Panc1 (cell line): Measurements from ENCODE around the gene GPR153. TPM values are rescaled to one million over a fixed set of nuclear protein-coding genes. Genes with fewer than 3 reads are reported as not detected.

Experiments
- ATAC-seq: fragments of 200-7000 bp; cut with Tn5 transposase; 2 replicates; pipeline ENCODE4 v1.9.1; 2020; ENCODE audit warnings: mild to moderate bottlenecking, moderate library complexity
- BruUV-seq: library from RNA; stranded (reverse); fragments of 400-500 nt; replicated peaks from 2 replicates; lab custom pipeline; 2021; lab: Mats Ljungman, UMichigan
- CTCF ChIA-PET: fragments of 300-600 bp; sonication (Branson Sonifier 250); formaldehyde crosslinking; loops from one replicate; lab custom pipeline; 2022; ENCODE audit warnings: antibody characterized with exemption; lab: Charles Lee
- POLR2A ChIA-PET: fragments of 300-600 bp; sonication (Branson Sonifier 250); formaldehyde crosslinking; loops from one replicate; lab custom pipeline; 2022; ENCODE audit warnings: antibody characterized with exemption; lab: Charles Lee
- DNase-seq: peaks from one replicate; pipeline ENCODE4 v3.0.0-alpha.2; 2010; ENCODE audit warnings: low read depth, low spot score
- H3K27ac ChIP-seq: 2 replicates; pipeline ENCODE4 v1.5.1; 2011; ENCODE audit warnings: mild to moderate bottlenecking, low read length, inconsistent platforms
- H3K27me3 ChIP-seq: fragments of 200-500 bp; sonication (Bioruptor generic); 2 replicates; pipeline ENCODE4 v1.6.0; 2014; ENCODE audit warnings: low read length, inconsistent platforms; ENCODE audit not compliant: control insufficient read depth, insufficient read depth
- H3K36me3 ChIP-seq: fragments of 200-500 bp; sonication (Bioruptor generic); 2 replicates; pipeline ENCODE4 v1.5.1; 2014; ENCODE audit warnings: inconsistent platforms, mild to moderate bottlenecking, low read length, moderate library complexity; ENCODE audit not compliant: control insufficient read depth, insufficient read depth
- H3K4me1 ChIP-seq: 2 replicates; pipeline ENCODE4 v1.5.1; 2011; ENCODE audit warnings: inconsistent platforms, mild to moderate bottlenecking, low read length, moderate library complexity; ENCODE audit not compliant: control insufficient read depth, insufficient read depth
- H3K4me3 ChIP-seq, 2 experiments: 2 replicates each; pipeline ENCODE4 v1.5.1; 2011 to 2012; ENCODE audit warnings: low read depth in 2 of 2, low read length in 2 of 2, mild to moderate bottlenecking in 2 of 2, inconsistent platforms in 1 of 2, moderate library complexity in 1 of 2
- H3K9me3 ChIP-seq: fragments of 200-500 bp; sonication (Bioruptor generic); 2 replicates; pipeline ENCODE4 v1.5.1; 2014; ENCODE audit warnings: low read depth, mild to moderate bottlenecking, inconsistent platforms, low read length, moderate library complexity; ENCODE audit not compliant: control insufficient read depth, insufficient read depth
- POLR2AphosphoS5 ChIP-seq: IDR thresholded peaks from 2 replicates; pipeline ENCODE4 v1.6.1; 2012; ENCODE audit warnings: mild to moderate bottlenecking, low read depth, low read length, moderate library complexity
- REST ChIP-seq, 2 experiments: IDR thresholded peaks; 2 replicates each; pipeline ENCODE4 v1.6.1; 2011 to 2012; ENCODE audit warnings: low read depth in 2 of 2, control low read depth in 1 of 2, low read length in 1 of 2, mild to moderate bottlenecking in 1 of 2, moderate library complexity in 1 of 2; ENCODE audit not compliant: insufficient read depth in 1 of 2
- SIN3A ChIP-seq: IDR thresholded peaks from 2 replicates; pipeline ENCODE4 v1.6.1; 2012; ENCODE audit warnings: low read depth, mild to moderate bottlenecking, low read length, moderate library complexity, borderline replicate concordance; ENCODE audit not compliant: insufficient read depth
- TCF7L2 ChIP-seq: IDR thresholded peaks from 2 replicates; pipeline ENCODE4 v1.6.1; 2011; ENCODE audit warnings: mild to moderate bottlenecking, low read depth, low read length, inconsistent platforms
- in situ Hi-C: cut with HindIII; loops from 2 replicates; pipeline ENCODE4 v1.10.0; 2016; ENCODE audit warnings: low sequenced_read_pairs, low pct_unique_long_range_greater_than_20kb
- intact Hi-C: fragments of 100-400 bp; cut with micrococcal nuclease; formaldehyde crosslinking; loops from one replicate; pipeline ENCODE4 v1.10.0; 2022; ENCODE audit not compliant: unreplicated experiment
- total RNA-seq: library from RNA; stranded (reverse); gene quantifications from one replicate; pipeline ENCODE4 v1.2.1, GENCODE V29; 2021; ENCODE audit not compliant: unreplicated experiment
- TF ChIP-seq, protein P1 (sequence below): fragments of 450-650 bp; IDR thresholded peaks from 2 replicates; pipeline ENCODE4 v1.5.1; 2017; ENCODE audit warnings: mild to moderate bottlenecking

GPR153 gene
- total RNA-seq, 1 experiment from 2014 or later = 5.5 TPM

- CTCF ChIA-PET = no interaction called here
- POLR2A ChIA-PET = no interaction called here
- DNase-seq = no peak
- H3K36me3 ChIP-seq = no peaks in the 10 kb centered on the region
- H3K4me3 ChIP-seq = no peak overlapping the region
- intact Hi-C loops (no loop called here), in situ Hi-C loops (no loop called here)
- no peak overlapping the region for H3K27ac ChIP-seq
- ATAC-seq = no peak
- no peaks in the 10 kb centered on the region for H3K4me1 ChIP-seq
- BruUV-seq = no TSS peak
- no peaks in the 10 kb centered on the region for H3K27me3 ChIP-seq
- no peaks in the 10 kb centered on the region for H3K9me3 ChIP-seq
- TF ChIP-seq, protein P1, sequence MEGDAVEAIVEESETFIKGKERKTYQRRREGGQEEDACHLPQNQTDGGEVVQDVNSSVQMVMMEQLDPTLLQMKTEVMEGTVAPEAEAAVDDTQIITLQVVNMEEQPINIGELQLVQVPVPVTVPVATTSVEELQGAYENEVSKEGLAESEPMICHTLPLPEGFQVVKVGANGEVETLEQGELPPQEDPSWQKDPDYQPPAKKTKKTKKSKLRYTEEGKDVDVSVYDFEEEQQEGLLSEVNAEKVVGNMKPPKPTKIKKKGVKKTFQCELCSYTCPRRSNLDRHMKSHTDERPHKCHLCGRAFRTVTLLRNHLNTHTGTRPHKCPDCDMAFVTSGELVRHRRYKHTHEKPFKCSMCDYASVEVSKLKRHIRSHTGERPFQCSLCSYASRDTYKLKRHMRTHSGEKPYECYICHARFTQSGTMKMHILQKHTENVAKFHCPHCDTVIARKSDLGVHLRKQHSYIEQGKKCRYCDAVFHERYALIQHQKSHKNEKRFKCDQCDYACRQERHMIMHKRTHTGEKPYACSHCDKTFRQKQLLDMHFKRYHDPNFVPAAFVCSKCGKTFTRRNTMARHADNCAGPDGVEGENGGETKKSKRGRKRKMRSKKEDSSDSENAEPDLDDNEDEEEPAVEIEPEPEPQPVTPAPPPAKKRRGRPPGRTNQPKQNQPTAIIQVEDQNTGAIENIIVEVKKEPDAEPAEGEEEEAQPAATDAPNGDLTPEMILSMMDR = no peak
- TF ChIP-seq REST (IDR thresholded peaks at IDR 0.05; ENCODE audit: insufficient read depth in 1 of 2, low read depth in 2 of 2, low read length in 1 of 2) (no peak), SIN3A (no peak)
Observed at GRCh38 chr1:6265151-6265550, 4.3 kb upstream of the GPR153 start.

- in situ Hi-C loops = no loop called here
- BruUV-seq = no TSS peak
- no peak for ATAC-seq
- Histone ChIP-seq H3K4me3 (no peak overlapping the region), H3K9me3 (no peaks in the 10 kb centered on the region), H3K4me1 (no peaks in the 10 kb centered on the region), H3K27me3 (no peaks in the 10 kb centered on the region), H3K27ac (no peak overlapping the region), H3K36me3 (no peaks in the 10 kb centered on the region)
- TF ChIP-seq, protein P1 = no peak
- TF ChIP-seq POLR2AphosphoS5 (no peak), SIN3A (no peak), REST (IDR thresholded peaks at IDR 0.05; ENCODE audit: insufficient read depth in 1 of 2, low read depth in 2 of 2, low read length in 1 of 2) (no peak), TCF7L2 (no peak)
- CTCF ChIA-PET = interaction anchor here (1.2 kb wide), 1 partner anchor 19 kb away, joined by 4 read pairs; no protein-coding TSS in a partner anchor
- intact Hi-C loops = no loop called here
- POLR2A ChIA-PET = no interaction called here
- DNase-seq = no peak
Observed at GRCh38 chr1:6263716-6264115, 2.8 kb upstream of the GPR153 start.
